ENCODE data around the gene MR1.
A peak's percentile ranks its signal among the peaks of the same experiment; 100 is the strongest.

The MR1 gene

DNA sequence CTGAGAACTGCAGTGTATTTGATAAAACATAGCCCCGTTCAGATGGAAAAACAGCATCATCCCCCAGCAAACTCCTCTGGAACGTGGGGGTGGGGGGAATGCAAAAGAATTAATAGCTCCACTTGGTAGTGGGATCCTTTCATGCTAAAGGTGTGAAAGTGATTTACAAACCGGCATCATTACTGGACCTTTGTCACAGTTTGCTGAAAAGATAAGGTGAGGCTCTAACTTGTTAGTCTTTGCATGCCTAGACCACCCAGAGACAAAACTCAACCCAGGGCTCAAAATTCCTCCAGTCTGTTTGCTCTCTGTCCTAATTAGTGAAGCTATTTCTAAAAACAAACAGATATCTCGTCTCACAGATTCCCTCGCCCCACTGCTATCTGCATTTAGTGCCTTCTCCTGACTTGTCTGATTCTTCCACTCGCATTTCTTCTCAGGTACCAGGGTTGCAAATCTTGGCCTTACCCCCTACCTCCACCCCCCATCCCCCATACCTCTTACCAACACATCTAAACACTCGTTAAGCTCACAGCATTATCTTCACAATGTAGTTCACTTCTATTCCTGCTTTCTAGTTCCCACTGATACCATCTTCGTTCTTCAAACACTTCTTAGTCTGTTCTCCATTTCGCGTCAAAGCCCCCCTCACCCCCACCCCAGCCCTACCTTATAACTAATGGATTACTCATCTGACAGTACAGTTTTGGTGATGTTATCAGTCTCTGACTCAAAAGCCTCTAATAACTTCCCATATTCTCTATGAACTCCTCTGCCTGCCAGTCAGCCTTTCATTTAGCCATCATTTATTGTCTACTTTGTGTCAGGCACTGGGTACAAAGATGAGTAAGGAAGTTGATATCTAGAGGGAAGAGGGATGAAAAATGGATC lies 66.5 kb downstream of the MR1 start:
- POLR2A ChIA-PET = interaction anchor here (0.8 to 9.2 kb wide), 7 partner anchors 8 to 78 kb away, joined by 3 to 111 read pairs (median 9); partner anchors contain the start of genes IER5 and MR1
- TF ChIP-seq ZNF514 (tag by site-specific recombination; IDR thresholded peaks at IDR 0.05) = no peak
- TF ChIP-seq ZSCAN30 (tag by site-specific recombination; IDR thresholded peaks at IDR 0.05) = 0 out of 2 replicates have a peak, but pooled peaks have one; percentile 34
- TF ChIP-seq ZBTB21 (tag by site-specific recombination; IDR thresholded peaks at IDR 0.05) = no peak
- TF ChIP-seq, protein P1, sequence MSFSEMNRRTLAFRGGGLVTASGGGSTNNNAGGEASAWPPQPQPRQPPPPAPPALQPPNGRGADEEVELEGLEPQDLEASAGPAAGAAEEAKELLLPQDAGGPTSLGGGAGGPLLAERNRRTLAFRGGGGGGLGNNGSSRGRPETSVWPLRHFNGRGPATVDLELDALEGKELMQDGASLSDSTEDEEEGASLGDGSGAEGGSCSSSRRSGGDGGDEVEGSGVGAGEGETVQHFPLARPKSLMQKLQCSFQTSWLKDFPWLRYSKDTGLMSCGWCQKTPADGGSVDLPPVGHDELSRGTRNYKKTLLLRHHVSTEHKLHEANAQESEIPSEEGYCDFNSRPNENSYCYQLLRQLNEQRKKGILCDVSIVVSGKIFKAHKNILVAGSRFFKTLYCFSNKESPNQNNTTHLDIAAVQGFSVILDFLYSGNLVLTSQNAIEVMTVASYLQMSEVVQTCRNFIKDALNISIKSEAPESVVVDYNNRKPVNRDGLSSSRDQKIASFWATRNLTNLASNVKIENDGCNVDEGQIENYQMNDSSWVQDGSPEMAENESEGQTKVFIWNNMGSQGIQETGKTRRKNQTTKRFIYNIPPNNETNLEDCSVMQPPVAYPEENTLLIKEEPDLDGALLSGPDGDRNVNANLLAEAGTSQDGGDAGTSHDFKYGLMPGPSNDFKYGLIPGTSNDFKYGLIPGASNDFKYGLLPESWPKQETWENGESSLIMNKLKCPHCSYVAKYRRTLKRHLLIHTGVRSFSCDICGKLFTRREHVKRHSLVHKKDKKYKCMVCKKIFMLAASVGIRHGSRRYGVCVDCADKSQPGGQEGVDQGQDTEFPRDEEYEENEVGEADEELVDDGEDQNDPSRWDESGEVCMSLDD (tag by site-specific recombination; IDR thresholded peaks at IDR 0.05) = no peak
- no peak for TF ChIP-seq ZNF19 (tag by site-specific recombination; IDR thresholded peaks at IDR 0.05; ENCODE audit: low read depth)
- TF ChIP-seq, protein P2, sequence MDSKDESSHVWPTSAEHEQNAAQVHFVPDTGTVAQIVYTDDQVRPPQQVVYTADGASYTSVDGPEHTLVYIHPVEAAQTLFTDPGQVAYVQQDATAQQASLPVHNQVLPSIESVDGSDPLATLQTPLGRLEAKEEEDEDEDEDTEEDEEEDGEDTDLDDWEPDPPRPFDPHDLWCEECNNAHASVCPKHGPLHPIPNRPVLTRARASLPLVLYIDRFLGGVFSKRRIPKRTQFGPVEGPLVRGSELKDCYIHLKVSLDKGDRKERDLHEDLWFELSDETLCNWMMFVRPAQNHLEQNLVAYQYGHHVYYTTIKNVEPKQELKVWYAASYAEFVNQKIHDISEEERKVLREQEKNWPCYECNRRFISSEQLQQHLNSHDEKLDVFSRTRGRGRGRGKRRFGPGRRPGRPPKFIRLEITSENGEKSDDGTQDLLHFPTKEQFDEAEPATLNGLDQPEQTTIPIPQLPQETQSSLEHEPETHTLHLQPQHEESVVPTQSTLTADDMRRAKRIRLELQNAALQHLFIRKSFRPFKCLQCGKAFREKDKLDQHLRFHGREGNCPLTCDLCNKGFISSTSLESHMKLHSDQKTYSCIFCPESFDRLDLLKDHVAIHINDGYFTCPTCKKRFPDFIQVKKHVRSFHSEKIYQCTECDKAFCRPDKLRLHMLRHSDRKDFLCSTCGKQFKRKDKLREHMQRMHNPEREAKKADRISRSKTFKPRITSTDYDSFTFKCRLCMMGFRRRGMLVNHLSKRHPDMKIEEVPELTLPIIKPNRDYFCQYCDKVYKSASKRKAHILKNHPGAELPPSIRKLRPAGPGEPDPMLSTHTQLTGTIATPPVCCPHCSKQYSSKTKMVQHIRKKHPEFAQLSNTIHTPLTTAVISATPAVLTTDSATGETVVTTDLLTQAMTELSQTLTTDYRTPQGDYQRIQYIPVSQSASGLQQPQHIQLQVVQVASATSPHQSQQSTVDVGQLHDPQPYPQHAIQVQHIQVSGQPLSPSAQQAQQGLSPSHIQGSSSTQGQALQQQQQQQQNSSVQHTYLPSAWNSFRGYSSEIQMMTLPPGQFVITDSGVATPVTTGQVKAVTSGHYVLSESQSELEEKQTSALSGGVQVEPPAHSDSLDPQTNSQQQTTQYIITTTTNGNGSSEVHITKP (tag by site-specific recombination; IDR thresholded peaks at IDR 0.05) = peak; percentile 83
- TF ChIP-seq, protein P3, sequence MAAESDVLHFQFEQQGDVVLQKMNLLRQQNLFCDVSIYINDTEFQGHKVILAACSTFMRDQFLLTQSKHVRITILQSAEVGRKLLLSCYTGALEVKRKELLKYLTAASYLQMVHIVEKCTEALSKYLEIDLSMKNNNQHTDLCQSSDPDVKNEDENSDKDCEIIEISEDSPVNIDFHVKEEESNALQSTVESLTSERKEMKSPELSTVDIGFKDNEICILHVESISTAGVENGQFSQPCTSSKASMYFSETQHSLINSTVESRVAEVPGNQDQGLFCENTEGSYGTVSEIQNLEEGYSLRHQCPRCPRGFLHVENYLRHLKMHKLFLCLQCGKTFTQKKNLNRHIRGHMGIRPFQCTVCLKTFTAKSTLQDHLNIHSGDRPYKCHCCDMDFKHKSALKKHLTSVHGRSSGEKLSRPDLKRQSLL (tag by site-specific recombination; IDR thresholded peaks at IDR 0.05) = no peak; the same call in 1 of the 2 replicates
- no peak for TF ChIP-seq ZNF221 (tag by site-specific recombination; IDR thresholded peaks at IDR 0.05; ENCODE audit: borderline replicate concordance)
- TF ChIP-seq HOXA7 (CRISPR knock-in tag; IDR thresholded peaks at IDR 0.05; ENCODE audit: borderline replicate concordance) = no peak
- TF ChIP-seq, protein P4, sequence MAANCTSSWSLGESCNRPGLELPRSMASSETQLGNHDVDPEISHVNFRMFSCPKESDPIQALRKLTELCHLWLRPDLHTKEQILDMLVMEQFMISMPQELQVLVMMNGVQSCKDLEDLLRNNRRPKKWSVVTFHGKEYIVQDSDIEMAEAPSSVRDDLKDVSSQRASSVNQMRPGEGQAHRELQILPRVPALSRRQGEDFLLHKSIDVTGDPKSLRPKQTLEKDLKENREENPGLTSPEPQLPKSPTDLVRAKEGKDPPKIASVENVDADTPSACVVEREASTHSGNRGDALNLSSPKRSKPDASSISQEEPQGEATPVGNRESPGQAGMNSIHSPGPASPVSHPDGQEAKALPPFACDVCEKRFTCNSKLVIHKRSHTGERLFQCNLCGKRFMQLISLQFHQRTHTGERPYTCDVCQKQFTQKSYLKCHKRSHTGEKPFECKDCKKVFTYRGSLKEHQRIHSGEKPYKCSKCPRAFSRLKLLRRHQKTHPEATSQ (tag by site-specific recombination; IDR thresholded peaks at IDR 0.05) = no peak
- TF ChIP-seq ZNF426 (tag by site-specific recombination; IDR thresholded peaks at IDR 0.05) = no peak
- 0 out of 2 replicates have a peak, but pooled peaks have one; percentile 5 for TF ChIP-seq ZFP69B (tag by site-specific recombination; IDR thresholded peaks at IDR 0.05)
- TF ChIP-seq IKZF3 (tag by site-specific recombination; IDR thresholded peaks at IDR 0.05) = peak; percentile 58; the same call in 1 of the 2 replicates
- TF ChIP-seq, protein P5, sequence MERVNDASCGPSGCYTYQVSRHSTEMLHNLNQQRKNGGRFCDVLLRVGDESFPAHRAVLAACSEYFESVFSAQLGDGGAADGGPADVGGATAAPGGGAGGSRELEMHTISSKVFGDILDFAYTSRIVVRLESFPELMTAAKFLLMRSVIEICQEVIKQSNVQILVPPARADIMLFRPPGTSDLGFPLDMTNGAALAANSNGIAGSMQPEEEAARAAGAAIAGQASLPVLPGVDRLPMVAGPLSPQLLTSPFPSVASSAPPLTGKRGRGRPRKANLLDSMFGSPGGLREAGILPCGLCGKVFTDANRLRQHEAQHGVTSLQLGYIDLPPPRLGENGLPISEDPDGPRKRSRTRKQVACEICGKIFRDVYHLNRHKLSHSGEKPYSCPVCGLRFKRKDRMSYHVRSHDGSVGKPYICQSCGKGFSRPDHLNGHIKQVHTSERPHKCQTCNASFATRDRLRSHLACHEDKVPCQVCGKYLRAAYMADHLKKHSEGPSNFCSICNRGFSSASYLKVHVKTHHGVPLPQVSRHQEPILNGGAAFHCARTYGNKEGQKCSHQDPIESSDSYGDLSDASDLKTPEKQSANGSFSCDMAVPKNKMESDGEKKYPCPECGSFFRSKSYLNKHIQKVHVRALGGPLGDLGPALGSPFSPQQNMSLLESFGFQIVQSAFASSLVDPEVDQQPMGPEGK (tag by site-specific recombination; IDR thresholded peaks at IDR 0.05) = peak; percentile 71
- TF ChIP-seq, protein P6, sequence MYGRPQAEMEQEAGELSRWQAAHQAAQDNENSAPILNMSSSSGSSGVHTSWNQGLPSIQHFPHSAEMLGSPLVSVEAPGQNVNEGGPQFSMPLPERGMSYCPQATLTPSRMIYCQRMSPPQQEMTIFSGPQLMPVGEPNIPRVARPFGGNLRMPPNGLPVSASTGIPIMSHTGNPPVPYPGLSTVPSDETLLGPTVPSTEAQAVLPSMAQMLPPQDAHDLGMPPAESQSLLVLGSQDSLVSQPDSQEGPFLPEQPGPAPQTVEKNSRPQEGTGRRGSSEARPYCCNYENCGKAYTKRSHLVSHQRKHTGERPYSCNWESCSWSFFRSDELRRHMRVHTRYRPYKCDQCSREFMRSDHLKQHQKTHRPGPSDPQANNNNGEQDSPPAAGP (tag by site-specific recombination; IDR thresholded peaks at IDR 0.05) = 0 out of 2 replicates have a peak, but pooled peaks have one; percentile 0
- peak; percentile 28; the same call in 1 of the 2 replicates for TF ChIP-seq ZNF324 (tag by site-specific recombination; IDR thresholded peaks at IDR 0.05)
- TF ChIP-seq ZNF660 (tag by site-specific recombination; IDR thresholded peaks at IDR 0.05) = no peak
- TF ChIP-seq ZNF311 (tag by site-specific recombination; IDR thresholded peaks at IDR 0.05; ENCODE audit: borderline replicate concordance) = no peak
- TF ChIP-seq ZNF555 (tag by site-specific recombination; conservative IDR thresholded peaks at IDR 0.05) = no peak
- TF ChIP-seq, protein P7, sequence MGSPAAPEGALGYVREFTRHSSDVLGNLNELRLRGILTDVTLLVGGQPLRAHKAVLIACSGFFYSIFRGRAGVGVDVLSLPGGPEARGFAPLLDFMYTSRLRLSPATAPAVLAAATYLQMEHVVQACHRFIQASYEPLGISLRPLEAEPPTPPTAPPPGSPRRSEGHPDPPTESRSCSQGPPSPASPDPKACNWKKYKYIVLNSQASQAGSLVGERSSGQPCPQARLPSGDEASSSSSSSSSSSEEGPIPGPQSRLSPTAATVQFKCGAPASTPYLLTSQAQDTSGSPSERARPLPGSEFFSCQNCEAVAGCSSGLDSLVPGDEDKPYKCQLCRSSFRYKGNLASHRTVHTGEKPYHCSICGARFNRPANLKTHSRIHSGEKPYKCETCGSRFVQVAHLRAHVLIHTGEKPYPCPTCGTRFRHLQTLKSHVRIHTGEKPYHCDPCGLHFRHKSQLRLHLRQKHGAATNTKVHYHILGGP (tag by site-specific recombination; IDR thresholded peaks at IDR 0.05) = no peak
- TF ChIP-seq ZNF777 (tag by site-specific recombination; IDR thresholded peaks at IDR 0.05; ENCODE audit: borderline replicate concordance) = no peak

More for the DNA sequence above, 66.5 kb downstream of the MR1 start:
- H3K4me1 ChIP-seq (ENCODE audit: control insufficient read depth, insufficient read depth, low read length) = peaks cover 53% of the 10 kb centered on the region
- no peaks in the 10 kb centered on the region for H3K9me3 ChIP-seq (ENCODE audit: control insufficient read depth, insufficient read depth, low read depth, low read length)
- H3K4me3 ChIP-seq (ENCODE audit: low read depth, low read length) = no peak overlapping the region
- CTCF ChIA-PET = interaction anchor here (0.6 to 8.5 kb wide), 4 partner anchors 10 to 62 kb away, joined by 3 to 69 read pairs (median 4); no protein-coding TSS in a partner anchor
- H3K27ac ChIP-seq (ENCODE audit: extremely low read depth, low read depth, low read length) = peak overlapping the region; percentile 85
- H3K36me3 ChIP-seq (ENCODE audit: control insufficient read depth in 2 of 2, insufficient read depth in 1 of 2, low read length in 2 of 2) = no peaks in the 10 kb centered on the region

Data from HEK293 (cell line).